T-cell (primary cell): ENCODE results near the gene CLEC16A. TPM values are rescaled to one million over a fixed set of nuclear protein-coding genes. Genes with fewer than 3 reads are reported as not detected.
A peak's percentile ranks its signal among the peaks of the same experiment; 100 is the strongest.

Experiments
- ATAC-seq, 4 experiments: fragments of 200-7000 bp in 3 of 4; fragments of 150-1000 bp in 1 of 4; cut with Tn5 transposase; replicated peaks in 1 of 4; 1 replicate in 3 of 4; 2 replicates in 1 of 4; pipeline ENCODE4 v1.10.0; 2021; ENCODE audit warnings: moderate library complexity in 3 of 4, mild to moderate bottlenecking in 2 of 4, moderate number of reproducible peaks in 1 of 4
- CTCF ChIA-PET, 2 donors: fragments of 300-600 bp; sonication (Branson Sonifier 250); formaldehyde crosslinking; loops; one replicate each; lab custom pipeline; 2022; ENCODE audit warnings: antibody characterized with exemption in 2 of 2; lab: Charles Lee
- POLR2A ChIA-PET, 2 donors: fragments of 300-600 bp; sonication (Branson Sonifier 250); formaldehyde crosslinking; loops; one replicate each; lab custom pipeline; 2022; ENCODE audit warnings: antibody characterized with exemption in 2 of 2; lab: Charles Lee
- DNase-seq, 35 experiments: peaks; one replicate each; pipeline versions ENCODE4 v3.0.0 to v3.0.0-alpha.2; 2013 to 2023
- H3K27ac ChIP-seq: one replicate; pipeline ENCODE4 v1.5.1; 2013; ENCODE audit warnings: low read length
- H3K27me3 ChIP-seq, 2 experiments: replicated peaks in 1 of 2; 1 replicate in 1 of 2; 2 replicates in 1 of 2; pipeline versions ENCODE4 v1.6.1 to v1.7.0; 2013; ENCODE audit warnings: low read length in 1 of 2, mixed read lengths in 1 of 2; ENCODE audit not compliant: control insufficient read depth in 2 of 2, insufficient read depth in 2 of 2; ENCODE audit errors: extremely low read depth in 1 of 2
- H3K36me3 ChIP-seq, 2 donors: 1 replicate in 1 of 2; 2 replicates in 1 of 2; pipeline versions ENCODE4 v1.6.1 to v1.7.0; 2013; ENCODE audit warnings: low read length in 1 of 2; ENCODE audit not compliant: control insufficient read depth in 2 of 2, insufficient read depth in 1 of 2; ENCODE audit errors: extremely low read depth in 1 of 2
- H3K4me1 ChIP-seq, 2 experiments: 1 replicate in 1 of 2; 2 replicates in 1 of 2; pipeline versions ENCODE4 v1.6.1 to v1.7.0; 2013; ENCODE audit warnings: low read length in 2 of 2, mixed read lengths in 1 of 2; ENCODE audit not compliant: insufficient read depth in 2 of 2, control insufficient read depth in 1 of 2; ENCODE audit errors: extremely low read depth in 1 of 2
- H3K4me3 ChIP-seq, 2 donors: 1 replicate in 1 of 2; 2 replicates in 1 of 2; pipeline versions ENCODE4 v1.5.1 to v1.7.0; 2013; ENCODE audit warnings: mild to moderate bottlenecking in 2 of 2, low read length in 1 of 2, moderate library complexity in 1 of 2; ENCODE audit not compliant: control insufficient read depth in 1 of 2; ENCODE audit errors: extremely low read depth in 1 of 2
- H3K9me3 ChIP-seq: 2 replicates; pipeline ENCODE4 v1.7.0; 2013
- H3K27ac Mint-ChIP-seq, 2 donors: one replicate each; pipeline ENCODE4 v1.8.0; 2020 to 2021; ENCODE audit warnings: mild to moderate bottlenecking in 2 of 2, mixed read lengths in 2 of 2
- H3K27me3 Mint-ChIP-seq, 2 donors: one replicate each; pipeline ENCODE4 v1.8.0; 2021 to 2022; ENCODE audit warnings: mixed read lengths in 2 of 2
- H3K36me3 Mint-ChIP-seq: one replicate; pipeline ENCODE4 v1.8.0; 2021; ENCODE audit warnings: mixed read lengths
- H3K4me1 Mint-ChIP-seq, 3 donors: one replicate each; pipeline ENCODE4 v1.8.0; 2020 to 2022; ENCODE audit warnings: mixed read lengths in 3 of 3, mild to moderate bottlenecking in 1 of 3
- H3K4me3 Mint-ChIP-seq, 3 donors: one replicate each; pipeline ENCODE4 v1.8.0; 2020 to 2022; ENCODE audit warnings: mild to moderate bottlenecking in 3 of 3, mixed read lengths in 3 of 3, moderate library complexity in 3 of 3
- H3K9me3 Mint-ChIP-seq, 3 donors: one replicate each; pipeline ENCODE4 v1.8.0; 2020 to 2022; ENCODE audit warnings: mixed read lengths in 3 of 3
- WGBS: methylation state at CpG from one replicate; pipeline ENCODE4 v1.1.5; 2013; ENCODE audit warnings: missing lambda C conversion rate; ENCODE audit not compliant: insufficient coverage; 5-methylcytosine and 5-hydroxymethylcytosine counted together
- total RNA-seq, 35 experiments: library from RNA in 6 of 35; stranded (reverse) in 6 of 35; fragments of 120-200 nt in 1 of 35; gene quantifications; one replicate each; pipeline versions ENCODE4 v1.2.1 to v1.2.4 and lab custom pipeline; 2013 to 2026

Gene CLEC16A
- total RNA-seq, 5 donors from 2014 or later (not counting 1 experiment from before 2014, with no cell fraction given) = 27.4 to 34.6 (median 28.7) TPM

- peaks cover 6 to 44% of the 10 kb centered on the region in 2 donors for H3K36me3 ChIP-seq
- ATAC-seq (no peak), DNase-seq (no peak)
- Mint-ChIP-seq H3K27me3 (no peaks in the 10 kb centered on the region), H3K4me3 (no peak overlapping the region), H3K4me1 (peaks cover 35 to 37% (median 35%) of the 10 kb centered on the region in 3 donors), H3K9me3 (no peaks in the 10 kb centered on the region), H3K27ac (no peak overlapping the region), H3K36me3 (peaks cover 39% of the 10 kb centered on the region)
- POLR2A ChIA-PET = interaction anchor here in 1 of 2 donors (0.5 kb wide), 1 partner anchor 705 kb away, joined by 8 read pairs; no protein-coding TSS in a partner anchor
- WGBS = 94% methylated on average over 2 of the region's 2 CpGs
- no peaks in the 10 kb centered on the region for H3K27me3 ChIP-seq
- H3K27ac ChIP-seq = no peak overlapping the region
- CTCF ChIA-PET = interaction anchor here (0.6 to 0.7 kb wide), 2 partner anchors 126 to 398 kb away, joined by 4 read pairs; no protein-coding TSS in a partner anchor
- no peaks in the 10 kb centered on the region for H3K9me3 ChIP-seq
- no peak overlapping the region for H3K4me3 ChIP-seq
- peaks cover 4 to 23% of the 10 kb centered on the region in 2 experiments for H3K4me1 ChIP-seq
Measured at GRCh38 chr16:10970065-10970464, 25.7 kb downstream of the CLEC16A start.

- Mint-ChIP-seq H3K4me1 (peaks cover 20 to 26% (median 23%) of the 10 kb centered on the region in 3 donors), H3K27me3 (no peaks in the 10 kb centered on the region), H3K27ac (no peak overlapping the region)
Measured at GRCh38 chr16:10971560-10971961, 27.2 kb downstream of the CLEC16A start.

GRCh38 chr16:10972108-10972818 is 27.9 kb downstream of the CLEC16A start:
- H3K36me3 Mint-ChIP-seq = peaks cover 30% of the 10 kb centered on the region

More at GRCh38 chr16:10971560-10971961, 27.2 kb downstream of the CLEC16A start:
- Histone ChIP-seq H3K27me3 (no peaks in the 10 kb centered on the region), H3K4me3 (no peak overlapping the region), H3K27ac (no peak overlapping the region), H3K9me3 (no peaks in the 10 kb centered on the region), H3K36me3 (peaks cover 6 to 45% of the 10 kb centered on the region in 2 donors), H3K4me1 (peaks cover 4 to 15% of the 10 kb centered on the region in 2 experiments)
- ATAC-seq = peak in 1 of 4 experiments; percentile 45
- Mint-ChIP-seq H3K4me3 (no peak overlapping the region), H3K9me3 (no peaks in the 10 kb centered on the region), H3K36me3 (peaks cover 35% of the 10 kb centered on the region)
- 67% methylated on average over 1 of the region's 3 CpGs for WGBS
- peak in 11 of 35 experiments; percentile 12 to 78 (median 21) for DNase-seq
- CTCF ChIA-PET = interaction anchor here (0.6 to 1.2 kb wide), 11 partner anchors 11 to 402 kb away, joined by 3 to 6 read pairs (median 3); partner anchors contain the start of gene SOCS1 (in 1 of the 2)
- POLR2A ChIA-PET = interaction anchor here (0.6 kb wide), 2 partner anchors 27 to 285 kb away, joined by 3 read pairs; no protein-coding TSS in a partner anchor

GRCh38 chr16:10972819-10973464 is 28.6 kb downstream of the CLEC16A start:
- no peak overlapping the region for H3K27ac Mint-ChIP-seq
- H3K27ac ChIP-seq = no peak overlapping the region
- no peak overlapping the region for H3K4me3 Mint-ChIP-seq
- ChIA-PET POLR2A (no interaction called here), CTCF (interaction anchor here in 1 of 2 donors (0.6 to 1.2 kb wide), 4 partner anchors 18 to 600 kb away, joined by 3 read pairs; partner anchors contain the start of gene SOCS1)
- peaks cover 34% of the 10 kb centered on the region for H3K36me3 Mint-ChIP-seq
- H3K27me3 ChIP-seq = no peaks in the 10 kb centered on the region
- peaks cover 4 to 15% of the 10 kb centered on the region in 2 experiments for H3K4me1 ChIP-seq
- ATAC-seq = no peak
- no peak for DNase-seq
- H3K4me3 ChIP-seq = no peak overlapping the region
- H3K9me3 ChIP-seq = no peaks in the 10 kb centered on the region
- peaks cover 24 to 34% (median 26%) of the 10 kb centered on the region in 3 donors for H3K4me1 Mint-ChIP-seq
- H3K27me3 Mint-ChIP-seq = no peaks in the 10 kb centered on the region
- no peaks in the 10 kb centered on the region for H3K9me3 Mint-ChIP-seq
- peaks cover 6 to 44% of the 10 kb centered on the region in 2 donors for H3K36me3 ChIP-seq
- 87% methylated on average over 7 of the region's 12 CpGs for WGBS

More at GRCh38 chr16:10972108-10972818, 27.9 kb downstream of the CLEC16A start:
- Mint-ChIP-seq H3K9me3 (no peaks in the 10 kb centered on the region), H3K27me3 (no peaks in the 10 kb centered on the region), H3K4me3 (no peak overlapping the region), H3K27ac (no peak overlapping the region), H3K4me1 (peaks cover 20 to 27% (median 21%) of the 10 kb centered on the region in 3 donors)
- no peak for ATAC-seq
- POLR2A ChIA-PET = no interaction called here
- 69% methylated on average over 3 of the region's 4 CpGs for WGBS
- no peak for DNase-seq
- Histone ChIP-seq H3K4me3 (no peak overlapping the region), H3K9me3 (no peaks in the 10 kb centered on the region), H3K36me3 (peaks cover 6 to 41% of the 10 kb centered on the region in 2 donors), H3K27ac (no peak overlapping the region), H3K4me1 (peaks cover 4 to 15% of the 10 kb centered on the region in 2 experiments), H3K27me3 (no peaks in the 10 kb centered on the region)
- CTCF ChIA-PET = interaction anchor here (0.6 to 1.2 kb wide), 5 partner anchors 22 to 600 kb away, joined by 3 read pairs; partner anchors contain the start of gene SOCS1 (in 1 of the 2)

- Mint-ChIP-seq H3K4me3 (no peak overlapping the region), H3K27ac (no peak overlapping the region), H3K9me3 (no peaks in the 10 kb centered on the region), H3K27me3 (no peaks in the 10 kb centered on the region), H3K36me3 (peaks cover 26% of the 10 kb centered on the region), H3K4me1 (peaks cover 20 to 30% (median 23%) of the 10 kb centered on the region in 3 donors)
- ChIA-PET POLR2A (no interaction called here), CTCF (no interaction called here)
- H3K27me3 ChIP-seq = no peaks in the 10 kb centered on the region
- ATAC-seq (no peak), DNase-seq (no peak)
- WGBS = 80% methylated on average over 1 of the region's 3 CpGs
- H3K4me1 ChIP-seq = peaks cover 4 to 12% of the 10 kb centered on the region in 2 experiments
- H3K4me3 ChIP-seq = no peak overlapping the region
- H3K36me3 ChIP-seq = peaks cover 7 to 51% of the 10 kb centered on the region in 2 donors
- no peaks in the 10 kb centered on the region for H3K9me3 ChIP-seq
- no peak overlapping the region for H3K27ac ChIP-seq
Measured at GRCh38 chr16:10976634-10977033, 32.3 kb downstream of the CLEC16A start.

- no peaks in the 10 kb centered on the region for H3K9me3 Mint-ChIP-seq
Measured at GRCh38 chr16:10978124-10978523, 33.8 kb downstream of the CLEC16A start.

More at GRCh38 chr16:10978124-10978523, 33.8 kb downstream of the CLEC16A start:
- ATAC-seq (no peak), DNase-seq (no peak)
- H3K36me3 Mint-ChIP-seq = peaks cover 22% of the 10 kb centered on the region
- 100% methylated on average over 4 of the region's 6 CpGs for WGBS
- no peak overlapping the region for H3K4me3 Mint-ChIP-seq
- H3K27ac ChIP-seq = no peak overlapping the region
- H3K4me1 Mint-ChIP-seq = peaks cover 11 to 18% (median 17%) of the 10 kb centered on the region in 3 donors
- H3K9me3 ChIP-seq = no peaks in the 10 kb centered on the region
- peaks cover 7 to 47% of the 10 kb centered on the region in 2 donors for H3K36me3 ChIP-seq
- ChIA-PET POLR2A (interaction anchor here (0.6 to 0.7 kb wide), 2 partner anchors 18 to 268 kb away, joined by 3 read pairs; no protein-coding TSS in a partner anchor), CTCF (no interaction called here)
- no peak overlapping the region for H3K27ac Mint-ChIP-seq
- H3K27me3 ChIP-seq = no peaks in the 10 kb centered on the region
- H3K4me1 ChIP-seq = peaks cover 0 to under 1% of the 10 kb centered on the region in 2 experiments
- no peak overlapping the region for H3K4me3 ChIP-seq
- no peaks in the 10 kb centered on the region for H3K27me3 Mint-ChIP-seq
